Measurements from ENCODE around the gene FGD3.

FGD3 gene

DNA sequence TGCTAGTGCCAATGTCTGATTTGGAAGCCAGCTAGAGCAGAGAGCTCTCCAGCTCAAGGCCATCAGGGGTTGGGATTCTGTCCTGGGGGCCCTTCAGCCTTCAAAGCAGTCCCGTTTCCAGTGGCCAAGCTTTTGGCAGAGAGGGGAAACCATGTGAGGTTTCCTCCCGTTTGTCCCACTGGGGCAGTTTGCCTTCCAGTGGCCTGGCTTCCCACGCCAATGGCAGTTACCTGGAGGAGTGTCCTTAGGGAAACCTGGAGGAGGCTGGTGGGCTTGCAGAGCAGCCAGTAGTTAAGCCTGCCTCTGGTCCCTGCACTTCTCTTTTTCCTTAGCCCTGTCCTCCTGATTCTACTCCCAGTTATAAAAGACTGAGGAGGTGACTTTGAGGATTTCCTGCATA lies 37.7 kb downstream of the FGD3 start:
- Histone ChIP-seq H3F3A (ENCODE audit: control insufficient read depth, insufficient read depth) (no peaks in the 10 kb centered on the region), H3K4me3 (ENCODE audit: low read length) (no peak overlapping the region), H3K27ac (ENCODE audit: low read depth, low read length) (no peak overlapping the region), H3K4me2 (ENCODE audit: low read length) (no peak overlapping the region), H3K4me1 (ENCODE audit: control insufficient read depth, low read length) (peaks cover 10% of the 10 kb centered on the region), H3K9me2 (replicated peaks; ENCODE audit: control insufficient read depth, low read length) (no peaks in the 10 kb centered on the region), H3K36me3 (ENCODE audit: control insufficient read depth, low read length) (peaks cover 5% of the 10 kb centered on the region; the same call in 1 of the 2 replicates), H3K9me3 (ENCODE audit: control insufficient read depth, insufficient read depth, low read length) (peaks cover 16% of the 10 kb centered on the region), H4K20me1 (ENCODE audit: control insufficient read depth, insufficient read depth, low read depth, low read length) (no peaks in the 10 kb centered on the region), H3K79me2 (ENCODE audit: control insufficient read depth, low read length) (peaks cover 3% of the 10 kb centered on the region), H3K27me3 (ENCODE audit: control insufficient read depth, low read length) (no peaks in the 10 kb centered on the region)
- TF ChIP-seq, protein P1, sequence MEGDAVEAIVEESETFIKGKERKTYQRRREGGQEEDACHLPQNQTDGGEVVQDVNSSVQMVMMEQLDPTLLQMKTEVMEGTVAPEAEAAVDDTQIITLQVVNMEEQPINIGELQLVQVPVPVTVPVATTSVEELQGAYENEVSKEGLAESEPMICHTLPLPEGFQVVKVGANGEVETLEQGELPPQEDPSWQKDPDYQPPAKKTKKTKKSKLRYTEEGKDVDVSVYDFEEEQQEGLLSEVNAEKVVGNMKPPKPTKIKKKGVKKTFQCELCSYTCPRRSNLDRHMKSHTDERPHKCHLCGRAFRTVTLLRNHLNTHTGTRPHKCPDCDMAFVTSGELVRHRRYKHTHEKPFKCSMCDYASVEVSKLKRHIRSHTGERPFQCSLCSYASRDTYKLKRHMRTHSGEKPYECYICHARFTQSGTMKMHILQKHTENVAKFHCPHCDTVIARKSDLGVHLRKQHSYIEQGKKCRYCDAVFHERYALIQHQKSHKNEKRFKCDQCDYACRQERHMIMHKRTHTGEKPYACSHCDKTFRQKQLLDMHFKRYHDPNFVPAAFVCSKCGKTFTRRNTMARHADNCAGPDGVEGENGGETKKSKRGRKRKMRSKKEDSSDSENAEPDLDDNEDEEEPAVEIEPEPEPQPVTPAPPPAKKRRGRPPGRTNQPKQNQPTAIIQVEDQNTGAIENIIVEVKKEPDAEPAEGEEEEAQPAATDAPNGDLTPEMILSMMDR (IDR thresholded peaks at IDR 0.05; ENCODE audit: low read depth, low read length, poor library complexity, severe bottlenecking), result no peak
- no peak for TF ChIP-seq EZH2phosphoT487 (IDR thresholded peaks at IDR 0.05; ENCODE audit: borderline replicate concordance, low read length)

DNA sequence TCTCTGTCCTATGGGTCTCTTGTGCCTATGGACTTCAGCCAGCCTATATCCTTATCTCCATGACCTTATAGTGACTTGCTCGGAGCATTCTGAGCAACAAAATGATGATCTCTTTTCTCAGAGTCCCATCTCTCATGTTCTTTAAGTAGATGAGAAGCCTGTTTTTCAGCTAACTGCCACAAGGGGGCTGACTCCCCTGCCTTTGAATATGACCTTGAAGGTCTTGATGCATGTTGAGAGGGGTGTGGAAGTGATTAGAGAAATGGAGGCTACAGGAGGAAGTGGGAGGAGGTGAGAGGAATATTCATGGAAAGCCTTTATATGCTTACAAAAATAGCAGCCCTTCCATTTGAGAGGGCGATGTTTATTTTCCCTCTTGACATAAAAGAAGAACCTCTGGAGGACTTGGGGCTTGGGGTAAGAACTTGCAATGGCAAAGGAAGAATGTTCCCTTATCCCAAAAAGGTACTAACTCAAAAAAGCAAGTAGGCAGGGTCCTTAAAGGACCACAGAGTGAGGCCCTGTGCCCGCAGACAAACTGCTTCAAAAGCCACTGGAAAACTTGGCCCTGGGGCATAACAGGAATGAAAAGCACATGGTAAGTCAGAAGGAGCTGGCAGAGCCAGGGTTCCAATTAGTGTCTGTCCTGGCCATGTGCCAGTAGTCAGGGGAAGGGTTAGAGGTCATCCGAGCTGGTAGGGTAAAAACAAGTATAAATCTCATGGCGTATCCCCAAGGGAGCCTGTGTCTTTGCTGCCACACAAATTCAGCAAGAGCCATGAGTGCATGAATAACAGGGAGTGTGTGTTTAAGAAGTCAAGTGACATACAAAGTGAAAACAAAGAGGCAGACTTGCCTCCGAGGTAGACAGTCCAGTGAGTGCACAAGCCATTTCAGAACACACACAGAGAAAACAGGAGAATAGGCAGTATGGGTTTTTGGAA lies 39.1 kb downstream of the FGD3 start:
- Histone ChIP-seq H3K4me2 (ENCODE audit: low read length) (no peak overlapping the region), H3K4me1 (ENCODE audit: control insufficient read depth, low read length) (peaks cover 6% of the 10 kb centered on the region; the same call in 1 of the 2 replicates), H3K27me3 (ENCODE audit: control insufficient read depth, low read length) (no peaks in the 10 kb centered on the region), H3K4me3 (ENCODE audit: low read length) (no peak overlapping the region), H3K27ac (ENCODE audit: low read depth, low read length) (no peak overlapping the region), H3F3A (ENCODE audit: control insufficient read depth, insufficient read depth) (no peaks in the 10 kb centered on the region), H4K20me1 (ENCODE audit: control insufficient read depth, insufficient read depth, low read depth, low read length) (no peaks in the 10 kb centered on the region), H3K79me2 (ENCODE audit: control insufficient read depth, low read length) (no peaks in the 10 kb centered on the region), H3K36me3 (ENCODE audit: control insufficient read depth, low read length) (peaks cover 2% of the 10 kb centered on the region; the same call in 1 of the 2 replicates), H3K9me2 (replicated peaks; ENCODE audit: control insufficient read depth, low read length) (no peaks in the 10 kb centered on the region), H3K9me3 (ENCODE audit: control insufficient read depth, insufficient read depth, low read length) (peaks cover 16% of the 10 kb centered on the region)
- TF ChIP-seq EZH2phosphoT487 (IDR thresholded peaks at IDR 0.05; ENCODE audit: borderline replicate concordance, low read length), result no peak
- TF ChIP-seq, protein P1 (IDR thresholded peaks at IDR 0.05; ENCODE audit: low read depth, low read length, poor library complexity, severe bottlenecking), result peak; percentile 79

DNA sequence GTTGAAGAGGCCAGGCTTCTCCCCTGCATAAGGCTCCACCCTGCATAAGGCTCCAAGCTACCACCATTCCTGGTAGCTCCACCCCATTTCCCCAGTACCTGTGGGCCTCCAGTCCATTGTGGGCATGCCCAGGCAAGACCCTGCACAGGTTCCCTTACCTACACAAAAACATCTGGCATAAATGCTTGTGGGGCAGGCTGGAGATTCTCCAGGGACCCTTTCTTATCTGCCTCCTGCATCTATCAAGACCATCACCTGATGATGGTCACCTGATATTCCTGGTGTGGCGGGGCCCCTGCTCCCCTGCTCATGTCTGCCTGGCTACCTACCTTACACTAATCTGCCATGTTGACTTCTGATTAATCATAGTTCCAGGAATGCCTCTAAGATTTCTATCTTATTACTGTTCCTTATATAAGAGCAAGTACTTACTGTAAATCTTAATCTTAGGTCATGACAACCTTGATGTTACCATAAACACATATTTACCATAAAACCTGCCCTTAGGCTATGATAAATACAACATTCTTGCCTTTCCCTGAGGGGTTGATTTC lies 41.0 kb downstream of the FGD3 start:
- Histone ChIP-seq H3K79me2 (ENCODE audit: control insufficient read depth, low read length) (peaks cover 5% of the 10 kb centered on the region), H3K9me3 (ENCODE audit: control insufficient read depth, insufficient read depth, low read length) (peaks cover 16% of the 10 kb centered on the region), H3K27ac (ENCODE audit: low read depth, low read length) (no peak overlapping the region), H3K4me3 (ENCODE audit: low read length) (no peak overlapping the region), H3K27me3 (ENCODE audit: control insufficient read depth, low read length) (no peaks in the 10 kb centered on the region), H3K36me3 (ENCODE audit: control insufficient read depth, low read length) (peaks cover 2% of the 10 kb centered on the region), H3K4me2 (ENCODE audit: low read length) (no peak overlapping the region), H3K9me2 (replicated peaks; ENCODE audit: control insufficient read depth, low read length) (no peaks in the 10 kb centered on the region), H3F3A (ENCODE audit: control insufficient read depth, insufficient read depth) (no peaks in the 10 kb centered on the region), H3K4me1 (ENCODE audit: control insufficient read depth, low read length) (peaks cover 13% of the 10 kb centered on the region), H4K20me1 (ENCODE audit: control insufficient read depth, insufficient read depth, low read depth, low read length) (no peaks in the 10 kb centered on the region)
- no peak for TF ChIP-seq EZH2phosphoT487 (IDR thresholded peaks at IDR 0.05; ENCODE audit: borderline replicate concordance, low read length)
- TF ChIP-seq, protein P1 (IDR thresholded peaks at IDR 0.05; ENCODE audit: low read depth, low read length, poor library complexity, severe bottlenecking), result no peak
